CD4-positive, alpha-beta T cell (primary cell): ENCODE data around the gene POLRMT. TPM values are rescaled to one million over a fixed set of nuclear protein-coding genes. Genes with fewer than 3 reads are reported as not detected.

Experiments
- ATAC-seq: fragments of 200-7000 bp; cut with Tn5 transposase; one replicate; pipeline ENCODE4 v1.10.0; 2022; ENCODE audit warnings: mild to moderate bottlenecking; ENCODE audit not compliant: poor library complexity
- CTCF ChIA-PET: fragments of 350-600 bp; sonication (Branson Sonifier 250); formaldehyde crosslinking; loops from one replicate; lab custom pipeline; 2021; ENCODE audit warnings: antibody characterized with exemption, inconsistent platforms; lab: Charles Lee
- POLR2A ChIA-PET: fragments of 350-600 bp; sonication (Branson Sonifier 250); formaldehyde crosslinking; loops from one replicate; lab custom pipeline; 2021; ENCODE audit warnings: antibody characterized with exemption, inconsistent platforms; lab: Charles Lee
- DNase-seq, 14 experiments: peaks; one replicate each; pipeline ENCODE4 v3.0.0-alpha.2; 2013 to 2020; ENCODE audit warnings: mixed read lengths in 2 of 14
- H3K27ac ChIP-seq, 2 donors: one replicate each; pipeline versions ENCODE4 v1.5.1 to v1.7.0; 2013; ENCODE audit warnings: low read length in 2 of 2, low read depth in 1 of 2, mild to moderate bottlenecking in 1 of 2
- H3K27me3 ChIP-seq, 2 experiments: 1 replicate in 1 of 2; 2 replicates in 1 of 2; pipeline versions ENCODE4 v1.6.1 to v1.7.0; 2013; ENCODE audit warnings: low read length in 2 of 2, control low read depth in 1 of 2, mild to moderate bottlenecking in 1 of 2, moderate library complexity in 1 of 2; ENCODE audit not compliant: insufficient read depth in 2 of 2, control insufficient read depth in 1 of 2
- H3K36me3 ChIP-seq: one replicate; pipeline ENCODE4 v1.6.1; 2013; ENCODE audit warnings: low read length, control low read depth; ENCODE audit not compliant: insufficient read depth
- H3K4me1 ChIP-seq: one replicate; pipeline ENCODE4 v1.6.1; 2013; ENCODE audit warnings: low read length, control low read depth; ENCODE audit not compliant: insufficient read depth
- H3K4me3 ChIP-seq: one replicate; pipeline ENCODE4 v1.5.1; 2013; ENCODE audit warnings: mild to moderate bottlenecking, low read length, moderate library complexity
- H3K9me3 ChIP-seq, 2 experiments: 1 replicate in 1 of 2; 2 replicates in 1 of 2; pipeline versions ENCODE4 v1.6.1 to v1.7.0; 2013; ENCODE audit warnings: low read length in 2 of 2, mild to moderate bottlenecking in 2 of 2, control low read depth in 1 of 2, moderate library complexity in 1 of 2; ENCODE audit not compliant: control insufficient read depth in 1 of 2, insufficient read depth in 1 of 2
- H3K27ac Mint-ChIP-seq: one replicate; pipeline ENCODE4 v1.8.0; 2020; ENCODE audit warnings: mixed read lengths
- H3K27me3 Mint-ChIP-seq: one replicate; pipeline ENCODE4 v1.8.0; 2021; ENCODE audit warnings: mixed read lengths
- H3K36me3 Mint-ChIP-seq: one replicate; pipeline ENCODE4 v1.8.0; 2021; ENCODE audit warnings: low read depth, mixed read lengths
- H3K4me1 Mint-ChIP-seq: one replicate; pipeline ENCODE4 v1.8.0; 2021; ENCODE audit warnings: low read depth, mixed read lengths
- H3K4me3 Mint-ChIP-seq: one replicate; pipeline ENCODE4 v1.8.0; 2020; ENCODE audit warnings: mild to moderate bottlenecking, mixed read lengths
- H3K9me3 Mint-ChIP-seq: one replicate; pipeline ENCODE4 v1.8.0; 2020; ENCODE audit warnings: mixed read lengths
- CTCF ChIP-seq: fragments of 200-600 bp; IDR thresholded peaks from one replicate; pipeline ENCODE4 v1.8.0; 2022; ENCODE audit warnings: antibody characterized with exemption, mild to moderate bottlenecking
- intact Hi-C, 2 experiments: fragments of 100-400 bp; cut with DNase I in 1 of 2; cut with micrococcal nuclease in 1 of 2; formaldehyde crosslinking; loops; one replicate each; pipeline versions ENCODE4 v1.15.1 to v1.9.0; 2023 to 2025; cut with DNase I, micrococcal nuclease
- total RNA-seq, 174 experiments: library from RNA in 2 of 174; stranded (reverse) in 2 of 174; gene quantifications; one replicate each; pipeline ENCODE4 v1.2.3 and lab custom pipeline; 2021 to 2026

POLRMT gene
- total RNA-seq, 2 experiments from 2014 or later = 54.4 to 56.2 TPM

- Histone ChIP-seq H3K4me1 (peaks cover 3% of the 10 kb centered on the region), H3K36me3 (peaks cover 57% of the 10 kb centered on the region), H3K9me3 (no peaks in the 10 kb centered on the region), H3K27ac (no peak overlapping the region), H3K27me3 (no peaks in the 10 kb centered on the region), H3K4me3 (no peak overlapping the region)
- no peak for TF ChIP-seq CTCF
- Mint-ChIP-seq H3K27ac (no peak overlapping the region), H3K4me3 (no peak overlapping the region), H3K36me3 (peaks cover 42% of the 10 kb centered on the region), H3K4me1 (peaks cover 4% of the 10 kb centered on the region), H3K9me3 (no peaks in the 10 kb centered on the region), H3K27me3 (peaks cover 3% of the 10 kb centered on the region)
- DNase-seq (no peak), ATAC-seq (no peak)
- intact Hi-C loops = no loop called here
- CTCF ChIA-PET = no interaction called here
- POLR2A ChIA-PET = no interaction called here
These were observed 13.0 kb downstream of the POLRMT start for GRCh38 chr19:620166-620862.

GRCh38 chr19:619286-620002 is 13.9 kb downstream of the POLRMT start:
- Mint-ChIP-seq H3K27ac (no peak overlapping the region), H3K4me3 (no peak overlapping the region), H3K27me3 (peaks cover 3% of the 10 kb centered on the region), H3K4me1 (peaks cover 4% of the 10 kb centered on the region), H3K9me3 (no peaks in the 10 kb centered on the region), H3K36me3 (peaks cover 42% of the 10 kb centered on the region)
- ChIA-PET CTCF (no interaction called here), POLR2A (no interaction called here)
- Histone ChIP-seq H3K4me3 (no peak overlapping the region), H3K9me3 (no peaks in the 10 kb centered on the region), H3K27ac (no peak overlapping the region), H3K4me1 (peaks cover 3% of the 10 kb centered on the region), H3K27me3 (no peaks in the 10 kb centered on the region), H3K36me3 (peaks cover 53% of the 10 kb centered on the region)
- no peak for TF ChIP-seq CTCF
- DNase-seq (no peak), ATAC-seq (no peak)
- intact Hi-C loops = no loop called here

DNA sequence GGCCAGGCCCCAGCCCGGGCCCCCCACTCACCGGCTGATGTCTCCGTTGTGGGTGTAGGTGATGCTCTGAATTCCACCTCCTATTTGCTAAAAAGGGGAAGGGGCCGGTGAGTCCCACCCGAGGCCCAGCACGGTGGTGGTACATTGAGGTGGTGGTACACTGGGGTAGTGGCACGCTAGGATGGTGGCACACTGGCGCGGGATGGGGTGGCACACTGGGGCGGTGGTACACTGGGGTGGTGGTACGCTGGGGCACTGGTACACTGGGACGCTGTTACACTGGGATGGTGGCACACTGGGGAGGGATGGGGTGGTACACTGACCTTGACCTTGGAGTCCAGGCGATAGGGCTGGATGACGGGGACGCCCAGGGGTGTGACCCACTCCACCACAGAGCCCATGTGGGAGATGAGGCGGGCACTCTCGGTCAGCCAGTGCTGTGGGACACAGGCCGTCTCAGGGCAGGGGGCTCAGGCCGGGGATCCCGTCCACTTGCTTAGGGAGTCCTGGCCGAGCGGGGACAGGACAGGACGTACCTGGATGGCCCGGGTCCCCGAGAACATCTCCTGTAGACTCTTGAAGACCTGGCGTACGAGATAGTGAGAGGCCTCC is 14.6 kb downstream of the POLRMT start:
- no peaks in the 10 kb centered on the region for H3K9me3 ChIP-seq
- ChIA-PET CTCF (no interaction called here), POLR2A (no interaction called here)
- no peaks in the 10 kb centered on the region for H3K9me3 Mint-ChIP-seq
- peaks cover 53% of the 10 kb centered on the region for H3K36me3 ChIP-seq
- H3K27ac Mint-ChIP-seq = no peak overlapping the region
- H3K27ac ChIP-seq = no peak overlapping the region
- DNase-seq (no peak), ATAC-seq (no peak)
- peaks cover 3% of the 10 kb centered on the region for H3K27me3 Mint-ChIP-seq
- H3K27me3 ChIP-seq = no peaks in the 10 kb centered on the region
- H3K4me1 Mint-ChIP-seq = peaks cover 4% of the 10 kb centered on the region
- peaks cover 3% of the 10 kb centered on the region for H3K4me1 ChIP-seq
- intact Hi-C loops = no loop called here
- H3K36me3 Mint-ChIP-seq = peaks cover 39% of the 10 kb centered on the region
- H3K4me3 ChIP-seq = no peak overlapping the region
- H3K4me3 Mint-ChIP-seq = no peak overlapping the region
- TF ChIP-seq CTCF = no peak
